ENCODE data around the gene GNPTG. TPM values are rescaled to one million over a fixed set of nuclear protein-coding genes. Genes with fewer than 3 reads are reported as not detected.

The GNPTG gene
- total RNA-seq, 2 donors from 2014 or later, result 34.0 to 38.4 TPM

- peaks cover 30% of the 10 kb centered on the region for H3K36me3 Mint-ChIP-seq (ENCODE audit: low read depth)
- WGBS, 2 experiments (ENCODE audit: insufficient coverage in 1 of 2, insufficient read length in 1 of 2), result 93 to 94% methylated on average over 13 to 18 of the region's 18 CpGs
- Histone ChIP-seq H3K27me3 (ENCODE audit: control insufficient read depth, insufficient read depth, low read length, poor library complexity, severe bottlenecking) (no peaks in the 10 kb centered on the region), H3K9me3 (ENCODE audit: control insufficient read depth, low read length) (no peaks in the 10 kb centered on the region), H3K36me3 (ENCODE audit: control insufficient read depth, insufficient read depth, low read length) (no peaks in the 10 kb centered on the region), H3K27ac (ENCODE audit: low read depth, low read length) (no peak overlapping the region), H3K4me3 (ENCODE audit: low read length) (no peak overlapping the region), H3K9ac (ENCODE audit: extremely low read depth, low read length, poor library complexity, severe bottlenecking) (no peak overlapping the region), H3K4me1 (ENCODE audit: control insufficient read depth, insufficient read depth, low read length) (peaks cover under 1% of the 10 kb centered on the region)
- DNase-seq, result no peak
- no peak overlapping the region for H3K27ac Mint-ChIP-seq
- no peaks in the 10 kb centered on the region for H3K9me3 Mint-ChIP-seq
- H3K4me1 Mint-ChIP-seq, result peaks cover 7% of the 10 kb centered on the region
- H3K27me3 Mint-ChIP-seq (ENCODE audit: insufficient read depth), result no peaks in the 10 kb centered on the region
- TF ChIP-seq CTCF (conservative IDR thresholded peaks at IDR 0.05), result no peak
- H3K4me3 Mint-ChIP-seq, result no peak overlapping the region
Observed at GRCh38 chr16:1383556-1383955, 31.8 kb downstream of the GNPTG start.

GRCh38 chr16:1385232-1385631, 33.5 kb downstream of the GNPTG start:
- H3K36me3 ChIP-seq (ENCODE audit: control insufficient read depth, insufficient read depth, low read length), result no peaks in the 10 kb centered on the region
- no peaks in the 10 kb centered on the region for H3K9me3 ChIP-seq (ENCODE audit: control insufficient read depth, low read length)
- 95 to 96% methylated on average over 25 to 39 of the region's 39 CpGs for WGBS, 2 experiments (ENCODE audit: insufficient coverage in 1 of 2, insufficient read length in 1 of 2)
- no peaks in the 10 kb centered on the region for H3K27me3 ChIP-seq (ENCODE audit: control insufficient read depth, insufficient read depth, low read length, poor library complexity, severe bottlenecking)
- TF ChIP-seq CTCF (conservative IDR thresholded peaks at IDR 0.05), result no peak
- no peak overlapping the region for H3K9ac ChIP-seq (ENCODE audit: extremely low read depth, low read length, poor library complexity, severe bottlenecking)
- Mint-ChIP-seq H3K4me3 (no peak overlapping the region), H3K27ac (no peak overlapping the region), H3K36me3 (ENCODE audit: low read depth) (peaks cover 36% of the 10 kb centered on the region), H3K27me3 (ENCODE audit: insufficient read depth) (no peaks in the 10 kb centered on the region), H3K9me3 (no peaks in the 10 kb centered on the region), H3K4me1 (peaks cover under 1% of the 10 kb centered on the region)
- H3K27ac ChIP-seq (ENCODE audit: low read depth, low read length), result no peak overlapping the region
- no peak for DNase-seq
- H3K4me3 ChIP-seq (ENCODE audit: low read length), result no peak overlapping the region
- no peaks in the 10 kb centered on the region for H3K4me1 ChIP-seq (ENCODE audit: control insufficient read depth, insufficient read depth, low read length)

GRCh38 chr16:1387331-1387730, 35.6 kb downstream of the GNPTG start:
- Mint-ChIP-seq H3K9me3 (no peaks in the 10 kb centered on the region), H3K4me1 (no peaks in the 10 kb centered on the region), H3K36me3 (ENCODE audit: low read depth) (peaks cover 35% of the 10 kb centered on the region), H3K4me3 (no peak overlapping the region), H3K27ac (no peak overlapping the region), H3K27me3 (ENCODE audit: insufficient read depth) (no peaks in the 10 kb centered on the region)
- Histone ChIP-seq H3K27ac (ENCODE audit: low read depth, low read length) (no peak overlapping the region), H3K9me3 (ENCODE audit: control insufficient read depth, low read length) (no peaks in the 10 kb centered on the region), H3K4me1 (ENCODE audit: control insufficient read depth, insufficient read depth, low read length) (no peaks in the 10 kb centered on the region), H3K4me3 (ENCODE audit: low read length) (no peak overlapping the region), H3K27me3 (ENCODE audit: control insufficient read depth, insufficient read depth, low read length, poor library complexity, severe bottlenecking) (no peaks in the 10 kb centered on the region), H3K9ac (ENCODE audit: extremely low read depth, low read length, poor library complexity, severe bottlenecking) (no peak overlapping the region), H3K36me3 (ENCODE audit: control insufficient read depth, insufficient read depth, low read length) (no peaks in the 10 kb centered on the region)
- WGBS, 2 experiments (ENCODE audit: insufficient coverage in 1 of 2, insufficient read length in 1 of 2), result 85 to 90% methylated on average over 10 to 16 of the region's 16 CpGs
- TF ChIP-seq CTCF (conservative IDR thresholded peaks at IDR 0.05), result no peak
- DNase-seq, result no peak

All from endodermal cell (in vitro differentiated cells).